HUES6 (cell line): ENCODE results near the gene PLA2G2E.
"Not testable (repeated sequence)": the region's sequence is repeated elsewhere in the genome, so short reads cannot be mapped to it uniquely, and the experiment has no call there.

ENCODE experiments used
- H3K27ac ChIP-seq: 2 replicates; pipeline ENCODE4 v1.7.0; 2013; ENCODE audit warnings: low read depth, mild to moderate bottlenecking, low read length, inconsistent platforms
- H3K27me3 ChIP-seq: 2 replicates; pipeline ENCODE4 v1.6.1; 2013; ENCODE audit warnings: low read length; ENCODE audit not compliant: control insufficient read depth, insufficient read depth
- H3K36me3 ChIP-seq: 2 replicates; pipeline ENCODE4 v1.6.1; 2013; ENCODE audit warnings: low read length; ENCODE audit not compliant: control insufficient read depth, insufficient read depth
- H3K4me1 ChIP-seq: 2 replicates; pipeline ENCODE4 v1.6.1; 2013; ENCODE audit warnings: low read length; ENCODE audit not compliant: control insufficient read depth, insufficient read depth
- H3K4me3 ChIP-seq: 2 replicates; pipeline ENCODE4 v1.5.1; 2013; ENCODE audit warnings: low read depth, low read length
- H3K9ac ChIP-seq: one replicate; pipeline ENCODE4 v1.6.1; 2013; ENCODE audit warnings: mild to moderate bottlenecking, low read length
- H3K9me3 ChIP-seq: 2 replicates; pipeline ENCODE4 v1.6.1; 2013; ENCODE audit warnings: low read depth, low read length; ENCODE audit not compliant: control insufficient read depth, insufficient read depth

The PLA2G2E gene

GRCh38 chr1:19884312-19884711, 39.1 kb downstream of the PLA2G2E start:
- peaks cover 12% of the 10 kb centered on the region; the same call in 1 of the 2 replicates for H3K36me3 ChIP-seq
- H3K9me3 ChIP-seq, result no peaks in the 10 kb centered on the region
- no peaks in the 10 kb centered on the region for H3K27me3 ChIP-seq
- H3K4me1 ChIP-seq, result peaks cover 4% of the 10 kb centered on the region
- H3K4me3 ChIP-seq, result no peak overlapping the region
- no peak overlapping the region for H3K27ac ChIP-seq
- no peak overlapping the region for H3K9ac ChIP-seq

GRCh38 chr1:19882111-19883071, 41.0 kb downstream of the PLA2G2E start, which contains the start of gene OTUD3:
OTUD3 (plus strand) TSS chr1:19882395; CDS start chr1:19882514, 119 bp downstream.
- H3K9me3 ChIP-seq, result no peaks in the 10 kb centered on the region
- H3K4me1 ChIP-seq, result peaks cover 4% of the 10 kb centered on the region
- H3K27ac ChIP-seq, result peak within 1 kb of the TSS; percentile 92
- no peaks in the 10 kb centered on the region for H3K27me3 ChIP-seq
- H3K4me3 ChIP-seq, result peak within 1 kb of the TSS; percentile 99
- peak within 1 kb of the TSS; percentile 93 for H3K9ac ChIP-seq
- peaks cover 11% of the 10 kb centered on the region; the same call in 1 of the 2 replicates for H3K36me3 ChIP-seq

GRCh38 chr1:19880841-19881240, 42.6 kb downstream of the PLA2G2E start:
- H3K9me3 ChIP-seq, H3K9ac ChIP-seq, H3K36me3 ChIP-seq, H3K27ac ChIP-seq, H3K27me3 ChIP-seq, H3K4me3 ChIP-seq, H3K4me1 ChIP-seq: not testable (repeated sequence)

- no peak overlapping the region for H3K4me3 ChIP-seq
- peaks cover 4% of the 10 kb centered on the region for H3K4me1 ChIP-seq
- H3K36me3 ChIP-seq, result no peaks in the 10 kb centered on the region
- H3K9me3 ChIP-seq, result no peaks in the 10 kb centered on the region
- no peak overlapping the region for H3K27ac ChIP-seq
- no peaks in the 10 kb centered on the region for H3K27me3 ChIP-seq
- H3K9ac ChIP-seq, result no peak overlapping the region
Observed at GRCh38 chr1:19879661-19880060, 43.8 kb downstream of the PLA2G2E start.

- Histone ChIP-seq H3K9ac (no peak overlapping the region), H3K4me1 (peaks cover 4% of the 10 kb centered on the region), H3K9me3 (no peaks in the 10 kb centered on the region), H3K4me3 (no peak overlapping the region), H3K27ac (no peak overlapping the region), H3K27me3 (no peaks in the 10 kb centered on the region), H3K36me3 (no peaks in the 10 kb centered on the region)
Observed at GRCh38 chr1:19879227-19879626, 44.2 kb downstream of the PLA2G2E start.

GRCh38 chr1:19878637-19878985, 44.8 kb downstream of the PLA2G2E start:
- Histone ChIP-seq H3K4me1 (peaks cover 4% of the 10 kb centered on the region), H3K9me3 (no peaks in the 10 kb centered on the region), H3K36me3 (no peaks in the 10 kb centered on the region), H3K27me3 (no peaks in the 10 kb centered on the region), H3K4me3 (no peak overlapping the region), H3K9ac (no peak overlapping the region), H3K27ac (no peak overlapping the region)

- H3K9ac ChIP-seq, result no peak overlapping the region
Observed at GRCh38 chr1:19877821-19878636, 45.4 kb downstream of the PLA2G2E start.

GRCh38 chr1:19877181-19877750, 46.2 kb downstream of the PLA2G2E start:
- Histone ChIP-seq H3K27ac (no peak overlapping the region), H3K9me3 (no peaks in the 10 kb centered on the region), H3K36me3 (no peaks in the 10 kb centered on the region), H3K9ac (no peak overlapping the region), H3K4me1 (peaks cover 4% of the 10 kb centered on the region), H3K27me3 (no peaks in the 10 kb centered on the region), H3K4me3 (no peak overlapping the region)

More at GRCh38 chr1:19877821-19878636, 45.4 kb downstream of the PLA2G2E start:
- Histone ChIP-seq H3K36me3 (no peaks in the 10 kb centered on the region), H3K27ac (no peak overlapping the region), H3K27me3 (no peaks in the 10 kb centered on the region), H3K4me3 (no peak overlapping the region), H3K4me1 (peaks cover 4% of the 10 kb centered on the region), H3K9me3 (no peaks in the 10 kb centered on the region)

GRCh38 chr1:19872190-19872589, 51.2 kb downstream of the PLA2G2E start:
- H3K27ac ChIP-seq, result no peak overlapping the region
- H3K36me3 ChIP-seq, result no peaks in the 10 kb centered on the region
- no peak overlapping the region for H3K9ac ChIP-seq
- H3K4me1 ChIP-seq, result no peaks in the 10 kb centered on the region
- H3K9me3 ChIP-seq, result no peaks in the 10 kb centered on the region
- H3K27me3 ChIP-seq, result no peaks in the 10 kb centered on the region
- H3K4me3 ChIP-seq, result no peak overlapping the region
